ENCODE results near the gene NR1H2. TPM values are rescaled to one million over a fixed set of nuclear protein-coding genes. Genes with fewer than 3 reads are reported as not detected.

The NR1H2 gene
- total and polyA plus RNA-seq, 2 experiments from 2014 or later: 32.9 to 70.2 TPM

- Histone ChIP-seq H3K4me3 (no peak overlapping the region), H2AFZ (no peak overlapping the region), H3K4me1 (ENCODE audit: insufficient read depth) (no peaks in the 10 kb centered on the region; the same call in 1 of the 2 replicates), H3K36me3 (ENCODE audit: insufficient read depth) (no peaks in the 10 kb centered on the region), H3K79me2 (replicated peaks; ENCODE audit: insufficient read depth) (no peaks in the 10 kb centered on the region), H3K27ac (ENCODE audit: low read depth) (no peak overlapping the region), H3K9me2 (ENCODE audit: insufficient read depth) (0 out of 2 replicates have a peak, but pooled peaks cover 3% of the 10 kb centered on the region), H4K20me1 (replicated peaks; ENCODE audit: insufficient read depth) (no peaks in the 10 kb centered on the region), H3K27me3 (ENCODE audit: insufficient read depth) (no peaks in the 10 kb centered on the region), H3F3A (replicated peaks; ENCODE audit: low read depth) (no peaks in the 10 kb centered on the region), H3K4me2 (no peak overlapping the region)
- peaks cover 7% of the 10 kb centered on the region for H3K27me3 Mint-ChIP-seq (ENCODE audit: insufficient read depth, low read depth, poor library complexity)
- H3K9me3 Mint-ChIP-seq: peaks cover 95% of the 10 kb centered on the region
- DNase-seq (ENCODE audit: low spot score): no peak
- H3K4me1 Mint-ChIP-seq: no peaks in the 10 kb centered on the region
- TF ChIP-seq STAT1 (IDR thresholded peaks at IDR 0.05; ENCODE audit: unreplicated experiment) (no peak), CTCF (conservative IDR thresholded peaks at IDR 0.05; ENCODE audit: low read depth in 2 of 2) (no peak), CREB1 (CRISPR knock-in tag; IDR thresholded peaks at IDR 0.05; ENCODE audit: low read depth) (no peak), ZNF114 (CRISPR knock-in tag; IDR thresholded peaks at IDR 0.05) (no peak), ETS1 (IDR thresholded peaks at IDR 0.05) (no peak), ZNF331 (CRISPR knock-in tag; IDR thresholded peaks at IDR 0.05; ENCODE audit: low read depth) (no peak), JUNB (IDR thresholded peaks at IDR 0.05; ENCODE audit: unreplicated experiment) (no peak), NANOG (IDR thresholded peaks at IDR 0.05; ENCODE audit: borderline replicate concordance) (no peak), EZH2 (IDR thresholded peaks at IDR 0.05; ENCODE audit: low read depth, unreplicated experiment) (no peak), ZNF462 (CRISPR knock-in tag; IDR thresholded peaks at IDR 0.05) (no peak), EZH2phosphoT487 (IDR thresholded peaks at IDR 0.05; ENCODE audit: unreplicated experiment) (no peak), POLR2AphosphoS5 (IDR thresholded peaks at IDR 0.05; ENCODE audit: low read depth) (no peak), REST (IDR thresholded peaks at IDR 0.05; ENCODE audit: unreplicated experiment) (no peak)
- no peak overlapping the region for H3K4me3 Mint-ChIP-seq
- no peak for ATAC-seq
- peaks cover 42% of the 10 kb centered on the region for H3K36me3 Mint-ChIP-seq (ENCODE audit: low read depth)
- H3K27ac Mint-ChIP-seq: no peak overlapping the region
These were observed 17.6 kb upstream of the NR1H2 start for GRCh38 chr19:50358483-50359327.

Measured in GM23338 (cell line).